Measurements from ENCODE around the gene TP53I3. TPM values are rescaled to one million over a fixed set of nuclear protein-coding genes. Genes with fewer than 3 reads are reported as not detected.

TP53I3 gene
- total RNA-seq, 1 experiment from 2014 or later: 20.1 TPM

GRCh38 chr2:24104906-24105305, 20.3 kb upstream of the TP53I3 start:
- Histone ChIP-seq H3K27ac (ENCODE audit: low read depth, low read length) (no peak overlapping the region), H3K4me1 (ENCODE audit: control insufficient read depth in 1 of 2, insufficient read depth in 2 of 2, low read length in 2 of 2) (peaks cover 0 to 5% of the 10 kb centered on the region in 2 experiments; a peak in 1 of 4 replicates), H3K9me2 (ENCODE audit: insufficient read depth) (no peaks in the 10 kb centered on the region), H3K4me2 (ENCODE audit: low read length) (no peak overlapping the region), H3K9ac (ENCODE audit: low read length) (no peak overlapping the region), H3K4me3 (replicated peaks in 1 of 2; ENCODE audit: low read depth in 1 of 2, low read length in 2 of 2) (no peak overlapping the region), H3K36me3 (ENCODE audit: control insufficient read depth in 1 of 2, insufficient read depth in 2 of 2, low read length in 2 of 2) (no peaks in the 10 kb centered on the region), H3K9me3 (ENCODE audit: control insufficient read depth in 1 of 2, insufficient read depth in 1 of 2, low read depth in 1 of 2, low read length in 2 of 2) (no peaks in the 10 kb centered on the region), H3K79me2 (ENCODE audit: insufficient read depth, low read length) (no peaks in the 10 kb centered on the region), H2AFZ (ENCODE audit: low read depth, low read length, poor library complexity, severe bottlenecking) (no peak overlapping the region), H3K27me3 (ENCODE audit: insufficient read depth, low read length) (no peaks in the 10 kb centered on the region), H4K20me1 (ENCODE audit: insufficient read depth) (no peaks in the 10 kb centered on the region)
- intact Hi-C loops (cut with micrococcal nuclease): no loop called here
- ChIA-PET RAD21 (ENCODE audit: low non-redundant PET in 1 of 2, low total read pairs in 2 of 2, uncharacterized antibody in 2 of 2, unreplicated experiment in 2 of 2) (interaction anchor here in 1 of 2 experiments (0.6 kb wide), 1 partner anchor 18 kb away, joined by 8 read pairs; no protein-coding TSS in a partner anchor), POLR2A (no interaction called here), CTCF (no interaction called here)
- BruUV-seq (replicated peaks): no TSS peak
- TF ChIP-seq EZH2phosphoT487 (IDR thresholded peaks at IDR 0.05; ENCODE audit: borderline replicate concordance) (no peak), ZBTB33 (IDR thresholded peaks at IDR 0.05; ENCODE audit: extremely low read depth, insufficient replicate concordance, low read length) (no peak), JUND (IDR thresholded peaks at IDR 0.05) (no peak), EGR1 (IDR thresholded peaks at IDR 0.05; ENCODE audit: low read depth) (no peak), TCF7L2 (IDR thresholded peaks at IDR 0.05; ENCODE audit: borderline replicate concordance, extremely low read depth, insufficient read depth, insufficient read length) (no peak), CTCF (IDR thresholded peaks at IDR 0.05 in 2 of 3, conservative IDR thresholded peaks at IDR 0.05 in 1 of 3; ENCODE audit: borderline replicate concordance in 1 of 3, insufficient read depth in 1 of 3, low read depth in 2 of 3, low read length in 2 of 3) (no peak), REST (IDR thresholded peaks at IDR 0.05; ENCODE audit: low read depth) (no peak), CEBPB (IDR thresholded peaks at IDR 0.05; ENCODE audit: low read depth) (no peak)
- DNase-seq (ENCODE audit: low read depth, low spot score) (no peak), ATAC-seq (no peak)
